ENCODE data around the gene C13orf42.
"Not testable (repeated sequence)": the region's sequence is repeated elsewhere in the genome, so short reads cannot be mapped to it uniquely, and the experiment has no call there.

Gene C13orf42

GRCh38 chr13:51134763-51135365 lies 23.8 kb upstream of the C13orf42 start:
- no peak overlapping the region for H3K4me3 ChIP-seq
- no peak for DNase-seq (ENCODE audit: low read depth, low spot score)

GRCh38 chr13:51130348-51130747 lies 19.3 kb upstream of the C13orf42 start:
- H3K9ac ChIP-seq (ENCODE audit: insufficient read length) = no peak overlapping the region
- DNase-seq (ENCODE audit: low read depth, low spot score) = no peak
- no peak overlapping the region for H3K27ac ChIP-seq
- TF ChIP-seq FOXP2 (optimal IDR thresholded peaks at IDR 0.05; ENCODE audit: control extremely low read depth, extremely low read length, insufficient read depth) (no peak), POLR2AphosphoS5 (IDR thresholded peaks at IDR 0.05; ENCODE audit: borderline replicate concordance, low read depth, low read length) (no peak), EZH2 (IDR thresholded peaks at IDR 0.05) (no peak)
- H3K36me3 ChIP-seq (ENCODE audit: insufficient read depth, low read length) = no peaks in the 10 kb centered on the region
- peaks cover 3% of the 10 kb centered on the region; the same call in 1 of the 2 replicates for H3K9me3 ChIP-seq (ENCODE audit: low read depth, low read length)
- H3K4me3 ChIP-seq = no peak overlapping the region

More at GRCh38 chr13:51134763-51135365, 23.8 kb upstream of the C13orf42 start:
- Histone ChIP-seq H3K9ac (ENCODE audit: insufficient read length) (no peak overlapping the region), H3K27ac (0 out of 2 replicates have a peak overlapping the region, but pooled peaks have one; percentile 21), H3K9me3 (ENCODE audit: low read depth, low read length) (no peaks in the 10 kb centered on the region; the same call in 1 of the 2 replicates), H3K36me3 (ENCODE audit: insufficient read depth, low read length) (no peaks in the 10 kb centered on the region)
- TF ChIP-seq FOXP2 (optimal IDR thresholded peaks at IDR 0.05; ENCODE audit: control extremely low read depth, extremely low read length, insufficient read depth) (no peak), POLR2AphosphoS5 (IDR thresholded peaks at IDR 0.05; ENCODE audit: borderline replicate concordance, low read depth, low read length) (no peak), EZH2 (IDR thresholded peaks at IDR 0.05) (no peak)

- no peak overlapping the region for H3K4me3 ChIP-seq
- H3K9ac ChIP-seq (ENCODE audit: insufficient read length) = no peak overlapping the region
- DNase-seq (ENCODE audit: low read depth, low spot score) = no peak
- H3K9me3 ChIP-seq (ENCODE audit: low read depth, low read length) = 0 out of 2 replicates have a peak, but pooled peaks cover 3% of the 10 kb centered on the region
- H3K36me3 ChIP-seq (ENCODE audit: insufficient read depth, low read length) = no peaks in the 10 kb centered on the region
- no peak for TF ChIP-seq POLR2AphosphoS5 (IDR thresholded peaks at IDR 0.05; ENCODE audit: borderline replicate concordance, low read depth, low read length)
- no peak overlapping the region for H3K27ac ChIP-seq
Observed at GRCh38 chr13:51125495-51126226, 14.6 kb upstream of the C13orf42 start.

- no peaks in the 10 kb centered on the region for H3K9me3 ChIP-seq (ENCODE audit: low read depth, low read length)
- TF ChIP-seq EZH2 (IDR thresholded peaks at IDR 0.05) (no peak), FOXP2 (optimal IDR thresholded peaks at IDR 0.05; ENCODE audit: control extremely low read depth, extremely low read length, insufficient read depth) (no peak)
- no peak for DNase-seq (ENCODE audit: low read depth, low spot score)
- no peak overlapping the region for H3K4me3 ChIP-seq
- no peak overlapping the region for H3K9ac ChIP-seq (ENCODE audit: insufficient read length)
- no peaks in the 10 kb centered on the region for H3K36me3 ChIP-seq (ENCODE audit: insufficient read depth, low read length)
- no peak overlapping the region for H3K27ac ChIP-seq
Observed at GRCh38 chr13:51122868-51123566, 11.9 kb upstream of the C13orf42 start.

GRCh38 chr13:51120873-51121272 lies 9.8 kb upstream of the C13orf42 start:
- not testable (repeated sequence) for H3K36me3 ChIP-seq (ENCODE audit: insufficient read depth, low read length); H3K9me3 ChIP-seq (ENCODE audit: low read depth, low read length); H3K27ac ChIP-seq; H3K4me3 ChIP-seq; H3K9ac ChIP-seq (ENCODE audit: insufficient read length); DNase-seq (ENCODE audit: low read depth, low spot score)

GRCh38 chr13:51118809-51119431 lies 7.8 kb upstream of the C13orf42 start:
- no peak for TF ChIP-seq FOXP2 (optimal IDR thresholded peaks at IDR 0.05; ENCODE audit: control extremely low read depth, extremely low read length, insufficient read depth)
- no peak for TF ChIP-seq EZH2 (IDR thresholded peaks at IDR 0.05)
- TF ChIP-seq POLR2AphosphoS5 (IDR thresholded peaks at IDR 0.05; ENCODE audit: borderline replicate concordance, low read depth, low read length) = no peak
- no peaks in the 10 kb centered on the region for H3K9me3 ChIP-seq (ENCODE audit: low read depth, low read length)
- no peaks in the 10 kb centered on the region for H3K36me3 ChIP-seq (ENCODE audit: insufficient read depth, low read length)
- H3K27ac ChIP-seq = no peak overlapping the region
- DNase-seq (ENCODE audit: low read depth, low spot score) = no peak
- H3K4me3 ChIP-seq = no peak overlapping the region
- H3K9ac ChIP-seq (ENCODE audit: insufficient read length) = no peak overlapping the region

GRCh38 chr13:51113969-51114368 lies 2.9 kb upstream of the C13orf42 start:
- TF ChIP-seq EZH2 (IDR thresholded peaks at IDR 0.05) (no peak), FOXP2 (optimal IDR thresholded peaks at IDR 0.05; ENCODE audit: control extremely low read depth, extremely low read length, insufficient read depth) (no peak)
- H3K27ac ChIP-seq = no peak overlapping the region
- DNase-seq (ENCODE audit: low read depth, low spot score) = no peak
- H3K9ac ChIP-seq (ENCODE audit: insufficient read length) = no peak overlapping the region
- no peaks in the 10 kb centered on the region for H3K36me3 ChIP-seq (ENCODE audit: insufficient read depth, low read length)
- H3K4me3 ChIP-seq = no peak overlapping the region
- no peaks in the 10 kb centered on the region for H3K9me3 ChIP-seq (ENCODE audit: low read depth, low read length)

GRCh38 chr13:51113186-51113881 lies 2.3 kb upstream of the C13orf42 start:
- Histone ChIP-seq H3K27ac (no peak overlapping the region), H3K4me3 (no peak overlapping the region), H3K9me3 (ENCODE audit: low read depth, low read length) (no peaks in the 10 kb centered on the region), H3K36me3 (ENCODE audit: insufficient read depth, low read length) (no peaks in the 10 kb centered on the region), H3K9ac (ENCODE audit: insufficient read length) (no peak overlapping the region)
- TF ChIP-seq EZH2 (IDR thresholded peaks at IDR 0.05) (no peak), FOXP2 (optimal IDR thresholded peaks at IDR 0.05; ENCODE audit: control extremely low read depth, extremely low read length, insufficient read depth) (no peak), POLR2AphosphoS5 (IDR thresholded peaks at IDR 0.05; ENCODE audit: borderline replicate concordance, low read depth, low read length) (no peak)
- no peak for DNase-seq (ENCODE audit: low read depth, low spot score)

Data from SK-N-MC (cell line).